ENCODE measurements around the gene GGT5.

DNA sequence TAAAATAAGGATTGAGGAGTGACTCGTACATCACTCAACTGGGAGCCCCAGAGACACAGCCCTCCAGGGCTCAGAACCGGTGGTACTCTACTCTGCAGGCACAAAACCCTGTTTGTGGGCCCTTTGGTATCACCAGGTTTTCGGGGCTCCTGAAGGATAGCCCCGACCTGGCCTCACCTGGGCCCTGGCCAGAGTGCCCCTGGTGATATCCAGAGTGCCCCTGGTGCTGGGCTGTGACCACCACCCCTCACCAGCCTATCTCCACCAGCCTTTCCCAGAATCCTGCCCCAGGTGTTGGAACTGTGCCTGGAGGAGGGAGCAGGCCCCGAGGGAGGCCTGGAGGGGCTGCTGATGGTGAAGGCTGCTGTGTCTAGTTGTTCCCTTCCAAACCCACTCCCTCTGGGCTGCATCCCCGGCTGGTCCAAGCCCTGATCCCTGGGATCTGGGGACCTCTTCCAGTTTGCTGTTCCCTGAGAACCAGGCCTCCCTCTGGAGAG, 2.2 kb upstream of the GGT5 start:
- no peak for TF ChIP-seq CTCF (IDR thresholded peaks at IDR 0.05)
- TF ChIP-seq POLR2A (IDR thresholded peaks at IDR 0.05) = no peak

Data from body of pancreas (tissue), 4 donors.